SJCRH30 (cell line): ENCODE data around the gene PARP9. TPM values are rescaled to one million over a fixed set of nuclear protein-coding genes. Genes with fewer than 3 reads are reported as not detected.

Source experiments
- DNase-seq, 2 experiments: peaks; one replicate each; pipeline ENCODE4 v3.0.0-alpha.2; 2015 to 2020
- H3K27ac ChIP-seq: fragments of 250-450 bp; sonication (Bioruptor Pico); 2 replicates; pipeline ENCODE4 v1.5.1; 2020; ENCODE audit warnings: mild to moderate bottlenecking, moderate library complexity
- H3K27me3 ChIP-seq: fragments of 250-450 bp; sonication (Bioruptor Pico); 2 replicates; pipeline ENCODE4 v1.5.1; 2020; ENCODE audit warnings: mild to moderate bottlenecking, moderate library complexity
- H3K36me3 ChIP-seq: fragments of 250-450 bp; sonication (Bioruptor Pico); 2 replicates; pipeline ENCODE4 v1.5.1; 2020; ENCODE audit warnings: mild to moderate bottlenecking, moderate library complexity
- H3K4me1 ChIP-seq: fragments of 250-450 bp; sonication (Bioruptor Pico); 2 replicates; pipeline ENCODE4 v1.5.1; 2020; ENCODE audit warnings: mild to moderate bottlenecking, moderate library complexity
- H3K4me3 ChIP-seq: fragments of 250-450 bp; sonication (Bioruptor Pico); 2 replicates; pipeline ENCODE4 v1.5.1; 2020; ENCODE audit warnings: mild to moderate bottlenecking, moderate library complexity
- H3K9me3 ChIP-seq: fragments of 250-450 bp; sonication (Bioruptor Pico); replicated peaks from 2 replicates; pipeline ENCODE4 v1.5.1; 2020; ENCODE audit warnings: mild to moderate bottlenecking, moderate library complexity
- total RNA-seq: library from RNA; depleted of rRNA; stranded (reverse); fragments of >200 nt; shearing (Covaris generic); gene quantifications from 2 replicates; pipeline ENCODE4 v1.2.3, GENCODE V29; 2014; rRNA removed

The PARP9 gene
- total RNA-seq = 12.1 and 14.1 TPM in 2 replicates

DNA sequence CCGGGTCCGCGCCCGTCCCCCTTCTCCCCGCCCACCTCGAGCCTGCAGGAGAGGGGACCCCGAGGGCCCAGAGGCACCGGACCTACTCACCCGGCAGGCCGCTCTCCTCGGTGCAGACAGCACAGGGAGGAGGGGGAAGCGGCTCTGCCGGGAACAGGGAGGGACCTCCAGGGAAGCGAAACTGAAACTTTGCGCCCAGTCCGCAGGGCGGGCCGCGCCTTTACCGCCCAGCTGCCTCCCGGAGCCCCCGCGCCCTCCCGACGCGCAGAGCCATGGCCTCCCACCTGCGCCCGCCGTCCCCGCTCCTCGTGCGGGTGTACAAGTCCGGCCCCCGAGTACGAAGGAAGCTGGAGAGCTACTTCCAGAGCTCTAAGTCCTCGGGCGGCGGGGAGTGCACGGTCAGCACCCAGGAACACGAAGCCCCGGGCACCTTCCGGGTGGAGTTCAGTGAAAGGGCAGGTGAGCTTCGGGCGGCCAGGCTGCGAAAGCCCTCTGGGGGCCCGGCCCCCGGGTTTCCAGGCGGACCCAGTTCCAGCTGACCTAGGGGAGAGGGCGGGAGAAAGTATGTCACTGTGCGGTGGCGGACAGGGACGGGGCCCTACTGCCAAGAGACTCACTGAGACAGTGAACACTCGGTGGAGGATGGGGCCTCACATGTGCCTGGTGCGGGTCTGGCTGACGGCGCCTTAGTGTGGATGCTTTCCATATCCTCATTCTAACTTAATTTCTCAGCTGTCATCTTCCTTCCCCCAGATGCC, at the start of gene PARP9, which contains the start of gene DTX3L:
Gene PARP9, minus strand, starts transcription at position 146 of the 758 bp plus-strand sequence. CDS start 4,680 bp downstream, outside the sequence.
Gene DTX3L, plus strand, starts transcription at position 184 of the 758 bp plus-strand sequence. Its CDS starts 89 bp downstream, at position 273.
- Histone ChIP-seq H3K27me3 (no peaks in the 10 kb centered on the region), H3K4me1 (peaks cover 15% of the 10 kb centered on the region), H3K27ac (peak within 1 kb of the TSS; percentile 98), H3K36me3 (0 out of 2 replicates have a peak, but pooled peaks cover 4% of the 10 kb centered on the region), H3K4me3 (peak within 1 kb of the TSS; percentile 85), H3K9me3 (no peaks in the 10 kb centered on the region)
- peak; percentile 87 to 91 for DNase-seq

DNA sequence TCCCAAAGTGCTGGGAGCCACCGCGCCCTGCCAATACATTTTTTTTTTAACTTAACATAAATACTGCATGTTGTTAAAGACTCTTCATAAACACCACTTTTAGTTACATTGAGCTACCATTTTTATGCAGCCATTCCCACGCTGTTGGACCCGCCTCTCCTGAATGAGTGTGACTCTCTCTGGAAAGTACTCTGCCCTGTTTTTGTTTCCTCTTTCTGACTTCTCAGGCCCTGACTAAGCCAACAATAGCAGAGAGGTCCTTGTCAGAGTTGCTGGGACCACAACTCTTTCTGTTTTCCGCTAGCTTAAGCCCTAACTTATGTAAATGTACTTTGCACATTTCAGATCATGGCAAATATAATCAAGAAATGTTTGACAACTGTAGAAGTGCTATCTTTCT, 48.6 kb upstream of the PARP9 start:
- DNase-seq = no peak
- H3K36me3 ChIP-seq = no peaks in the 10 kb centered on the region
- no peak overlapping the region for H3K4me3 ChIP-seq
- H3K27me3 ChIP-seq = peaks cover 9% of the 10 kb centered on the region
- H3K9me3 ChIP-seq = no peaks in the 10 kb centered on the region; the same call in 1 of the 2 replicates
- H3K27ac ChIP-seq = no peak overlapping the region
- H3K4me1 ChIP-seq = no peaks in the 10 kb centered on the region; the same call in 1 of the 2 replicates

DNA sequence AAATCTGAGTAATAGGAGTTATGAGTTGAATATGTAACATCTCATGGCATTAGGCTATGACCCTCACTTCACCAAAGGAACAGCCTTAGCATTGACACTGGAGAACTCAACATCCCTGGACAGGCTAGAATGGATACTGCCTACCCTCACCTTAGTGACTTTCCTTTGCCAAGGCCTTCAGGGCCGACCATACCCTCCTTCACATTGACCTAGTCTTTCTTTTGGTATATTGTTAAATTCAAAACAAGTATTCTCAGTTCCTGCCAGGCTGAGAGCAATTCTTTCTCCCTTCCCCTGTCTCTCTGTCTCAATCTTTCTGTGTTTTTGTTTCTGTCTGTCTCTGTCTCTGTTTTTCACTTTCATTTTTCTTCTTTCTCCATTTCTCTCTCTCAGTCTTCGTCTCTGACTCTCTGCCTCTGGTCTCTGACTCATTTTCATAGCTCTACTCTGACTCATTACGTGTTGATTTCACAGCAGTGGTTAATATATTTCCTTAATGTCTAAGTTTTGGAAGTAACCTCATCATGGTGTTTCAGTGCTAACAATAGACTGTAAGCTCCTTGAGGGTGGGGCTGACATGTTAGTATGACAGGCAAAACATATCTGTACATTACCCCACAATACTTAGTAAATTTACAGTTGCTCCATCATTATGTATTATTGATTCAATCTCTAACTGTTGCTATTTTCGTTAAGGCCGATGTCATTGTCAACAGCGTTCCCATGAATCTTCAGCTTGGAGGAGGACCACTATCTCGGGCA, 45.9 kb upstream of the PARP9 start:
- H3K27me3 ChIP-seq = no peaks in the 10 kb centered on the region
- peak overlapping the region; percentile 35 for H3K27ac ChIP-seq
- peak in 1 of 2 experiments; percentile 9 for DNase-seq
- H3K4me1 ChIP-seq = no peaks in the 10 kb centered on the region; the same call in 1 of the 2 replicates
- no peaks in the 10 kb centered on the region for H3K36me3 ChIP-seq
- H3K4me3 ChIP-seq = peak overlapping the region; percentile 29; the same call in 1 of the 2 replicates
- H3K9me3 ChIP-seq = no peaks in the 10 kb centered on the region; the same call in 1 of the 2 replicates

DNA sequence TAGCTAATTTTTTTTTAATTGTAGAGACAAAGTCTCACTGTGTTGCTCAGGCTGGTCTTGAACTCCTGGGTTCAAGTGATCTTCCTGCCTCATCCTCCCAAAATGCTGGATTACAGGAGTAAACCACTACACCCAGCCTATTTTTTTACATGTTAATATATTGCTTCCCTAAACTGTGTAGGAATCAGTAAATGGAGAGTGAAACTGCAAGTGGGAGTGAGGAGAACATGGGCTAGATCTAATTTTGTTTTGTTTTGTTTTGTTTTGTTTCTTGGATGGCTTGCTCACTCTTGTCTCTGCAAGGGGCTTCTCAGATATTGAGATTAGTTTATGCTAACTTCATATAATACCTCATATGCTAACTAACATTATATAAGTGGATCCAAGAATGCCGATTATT, 44.8 kb upstream of the PARP9 start:
- H3K27ac ChIP-seq = no peak overlapping the region
- no peaks in the 10 kb centered on the region; the same call in 1 of the 2 replicates for H3K4me1 ChIP-seq
- H3K27me3 ChIP-seq = no peaks in the 10 kb centered on the region
- H3K9me3 ChIP-seq = no peaks in the 10 kb centered on the region; the same call in 1 of the 2 replicates
- no peaks in the 10 kb centered on the region for H3K36me3 ChIP-seq
- H3K4me3 ChIP-seq = no peak overlapping the region
- no peak for DNase-seq

DNA sequence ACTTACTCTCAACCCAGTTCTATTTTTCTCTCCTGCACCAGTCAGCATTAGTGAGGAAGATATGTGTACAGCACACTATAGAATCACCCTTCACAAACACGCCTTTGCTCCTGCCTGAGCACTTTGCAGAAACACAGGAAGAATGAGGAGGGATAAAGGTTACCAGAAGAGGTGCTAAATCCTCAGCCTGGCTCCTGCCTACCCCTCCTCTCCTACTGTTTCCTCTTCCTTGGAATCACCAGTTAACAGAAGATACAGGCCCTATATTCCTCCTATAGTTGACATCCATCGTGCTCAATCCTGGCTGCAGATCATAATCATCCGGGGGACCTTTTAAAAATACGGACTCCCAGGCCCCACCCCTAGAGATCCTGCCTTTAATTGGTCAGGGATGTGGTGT, 42.2 kb upstream of the PARP9 start:
- no peaks in the 10 kb centered on the region for H3K36me3 ChIP-seq
- H3K9me3 ChIP-seq = no peaks in the 10 kb centered on the region; the same call in 1 of the 2 replicates
- H3K4me3 ChIP-seq = no peak overlapping the region
- no peaks in the 10 kb centered on the region for H3K27me3 ChIP-seq
- H3K27ac ChIP-seq = no peak overlapping the region
- no peak for DNase-seq
- H3K4me1 ChIP-seq = no peaks in the 10 kb centered on the region; the same call in 1 of the 2 replicates

DNA sequence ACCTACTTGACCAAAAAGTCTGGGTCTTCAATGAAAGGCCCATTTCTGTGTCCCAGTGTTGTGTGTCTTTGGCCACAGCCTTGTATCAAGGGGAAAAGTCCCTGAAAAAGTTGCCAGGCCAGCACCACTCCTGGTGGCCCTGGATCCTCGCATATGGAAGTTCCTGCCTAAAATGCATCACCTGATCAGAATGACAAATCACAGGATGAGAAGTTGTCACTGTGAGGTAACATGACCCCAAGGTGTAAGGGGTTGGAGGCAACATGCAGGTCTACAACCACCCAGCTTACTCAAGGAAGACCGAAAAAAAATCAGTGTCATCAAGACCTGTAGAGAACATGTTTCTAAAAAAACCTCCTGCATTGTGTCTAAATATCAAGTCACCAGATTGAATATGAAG, 39.0 kb upstream of the PARP9 start:
- no peaks in the 10 kb centered on the region for H3K27me3 ChIP-seq
- no peak for DNase-seq
- H3K27ac ChIP-seq = no peak overlapping the region

DNA sequence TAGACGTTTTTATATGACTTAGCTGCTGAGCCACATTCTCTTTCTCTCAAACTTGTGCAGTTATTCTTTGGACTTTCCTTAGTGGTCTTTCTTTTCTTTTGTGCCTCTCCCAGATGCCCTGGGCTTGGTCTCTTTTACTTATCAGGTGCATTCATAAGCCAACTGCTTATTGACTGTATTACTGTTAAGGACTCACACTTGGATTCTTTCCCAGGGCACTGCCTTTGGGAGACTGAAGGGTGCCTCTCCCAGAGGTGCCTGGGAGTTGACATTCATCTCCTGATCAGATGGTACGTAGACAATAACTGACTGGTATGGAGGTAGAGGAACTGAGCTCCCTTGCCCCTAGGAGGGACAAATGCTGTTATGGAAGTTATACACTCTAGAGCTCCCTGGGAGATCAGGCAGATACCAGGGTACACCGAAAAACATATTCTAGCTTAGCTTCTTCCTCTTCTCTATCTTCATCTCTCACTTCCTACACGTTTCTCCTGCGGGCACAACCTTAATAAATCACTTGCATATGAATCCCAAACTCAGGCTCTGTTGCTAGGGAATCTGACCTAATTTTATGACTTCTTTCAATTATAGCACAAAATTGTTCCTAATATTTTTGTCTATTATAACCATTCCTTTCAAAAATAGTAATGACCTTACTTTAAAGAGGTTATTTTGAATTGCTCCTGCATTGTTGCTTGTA, 38.1 kb upstream of the PARP9 start:
- DNase-seq = no peak
- H3K4me1 ChIP-seq = no peaks in the 10 kb centered on the region
- H3K4me3 ChIP-seq = no peak overlapping the region
- H3K9me3 ChIP-seq = no peaks in the 10 kb centered on the region
- H3K27me3 ChIP-seq = no peaks in the 10 kb centered on the region
- H3K36me3 ChIP-seq = no peaks in the 10 kb centered on the region
- no peak overlapping the region for H3K27ac ChIP-seq

More for the DNA sequence above, 39.0 kb upstream of the PARP9 start:
- Histone ChIP-seq H3K4me3 (no peak overlapping the region), H3K9me3 (no peaks in the 10 kb centered on the region), H3K36me3 (no peaks in the 10 kb centered on the region), H3K4me1 (no peaks in the 10 kb centered on the region)

DNA sequence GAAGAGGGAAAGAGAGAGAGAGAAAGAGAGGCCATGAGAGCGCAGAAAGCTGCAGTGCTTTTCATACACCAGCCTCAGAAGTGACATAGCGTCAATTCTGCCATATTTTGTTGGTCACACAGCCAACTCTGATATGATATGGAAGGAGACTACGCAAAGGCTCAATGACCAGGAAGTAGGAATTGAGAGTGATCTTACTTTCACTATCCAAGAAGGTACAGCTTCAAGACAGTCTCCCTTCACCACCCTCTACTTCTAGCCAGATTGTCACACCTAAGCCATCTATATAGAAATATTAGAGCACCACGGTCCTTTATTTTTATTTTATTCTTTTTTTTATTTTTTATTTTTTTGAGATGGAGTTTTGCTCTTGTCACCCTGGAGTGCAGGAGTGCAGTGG, 34.5 kb upstream of the PARP9 start:
- Histone ChIP-seq H3K36me3 (no peaks in the 10 kb centered on the region), H3K9me3 (no peaks in the 10 kb centered on the region), H3K27ac (no peak overlapping the region), H3K4me3 (no peak overlapping the region), H3K4me1 (no peaks in the 10 kb centered on the region), H3K27me3 (no peaks in the 10 kb centered on the region)
- no peak for DNase-seq

DNA sequence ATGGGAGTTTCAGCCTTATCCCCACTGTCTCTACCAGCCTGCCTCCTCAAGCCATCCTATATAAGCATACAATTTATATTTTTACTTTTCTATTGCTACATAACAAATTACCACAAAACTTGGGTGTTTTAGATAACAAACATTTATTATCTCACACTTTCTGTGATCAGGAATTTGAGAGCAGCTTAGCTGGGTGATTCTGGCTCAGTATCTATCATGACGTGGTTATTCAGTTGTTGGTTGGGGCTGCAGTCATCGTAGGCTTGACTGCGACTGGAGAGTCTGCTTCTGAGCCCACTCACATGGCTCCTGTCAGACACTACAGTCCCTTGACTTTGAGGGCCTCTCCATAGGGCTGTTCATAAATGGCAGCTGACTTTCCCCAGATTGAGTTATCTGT, 34.1 kb upstream of the PARP9 start:
- no peak for DNase-seq
- Histone ChIP-seq H3K4me3 (no peak overlapping the region), H3K36me3 (no peaks in the 10 kb centered on the region), H3K27ac (no peak overlapping the region), H3K9me3 (no peaks in the 10 kb centered on the region), H3K27me3 (no peaks in the 10 kb centered on the region), H3K4me1 (no peaks in the 10 kb centered on the region)

DNA sequence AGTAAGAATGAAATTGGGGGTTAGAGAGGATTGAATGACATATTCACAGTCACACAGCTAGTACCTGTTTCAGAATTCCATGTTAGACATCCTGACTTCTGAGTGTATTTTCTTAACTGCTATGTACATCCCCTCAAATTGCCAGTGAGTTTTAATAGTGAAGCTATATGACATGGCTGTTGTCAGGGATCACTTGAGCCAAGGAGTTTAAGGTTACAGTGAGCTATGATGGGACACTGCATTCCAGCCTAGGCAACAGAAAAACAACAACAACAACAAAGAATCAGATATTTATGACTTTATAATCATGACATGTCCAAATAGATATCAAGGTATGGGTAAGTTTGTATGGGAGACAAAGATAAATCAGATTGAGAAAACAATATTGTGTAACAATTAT, 29.9 kb upstream of the PARP9 start:
- H3K27me3 ChIP-seq = no peaks in the 10 kb centered on the region
- H3K4me1 ChIP-seq = no peaks in the 10 kb centered on the region
- H3K4me3 ChIP-seq = no peak overlapping the region
- DNase-seq = no peak
- H3K27ac ChIP-seq = no peak overlapping the region
- no peaks in the 10 kb centered on the region for H3K9me3 ChIP-seq
- H3K36me3 ChIP-seq = no peaks in the 10 kb centered on the region

DNA sequence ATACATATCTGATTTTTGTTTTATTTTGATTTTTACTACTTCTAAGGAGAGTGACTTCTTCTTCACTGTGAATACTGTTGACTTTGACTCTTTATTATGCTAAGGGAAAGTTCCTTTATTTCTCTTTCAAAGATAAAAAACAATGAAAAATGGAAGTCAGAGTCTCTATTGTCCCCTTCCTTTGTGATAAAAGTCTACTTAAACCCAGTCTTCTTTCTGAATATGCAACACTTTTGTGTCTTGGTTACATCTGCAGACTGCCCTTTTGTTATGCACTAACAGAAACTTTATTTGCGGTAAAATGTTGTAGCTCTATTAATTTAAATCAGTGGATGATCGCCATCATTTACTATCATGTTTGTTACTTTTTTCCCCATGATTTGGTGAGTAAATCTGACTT, 26.5 kb upstream of the PARP9 start:
- Histone ChIP-seq H3K9me3 (no peaks in the 10 kb centered on the region), H3K27ac (no peak overlapping the region), H3K36me3 (no peaks in the 10 kb centered on the region), H3K4me3 (no peak overlapping the region), H3K27me3 (no peaks in the 10 kb centered on the region), H3K4me1 (no peaks in the 10 kb centered on the region)
- DNase-seq = no peak

DNA sequence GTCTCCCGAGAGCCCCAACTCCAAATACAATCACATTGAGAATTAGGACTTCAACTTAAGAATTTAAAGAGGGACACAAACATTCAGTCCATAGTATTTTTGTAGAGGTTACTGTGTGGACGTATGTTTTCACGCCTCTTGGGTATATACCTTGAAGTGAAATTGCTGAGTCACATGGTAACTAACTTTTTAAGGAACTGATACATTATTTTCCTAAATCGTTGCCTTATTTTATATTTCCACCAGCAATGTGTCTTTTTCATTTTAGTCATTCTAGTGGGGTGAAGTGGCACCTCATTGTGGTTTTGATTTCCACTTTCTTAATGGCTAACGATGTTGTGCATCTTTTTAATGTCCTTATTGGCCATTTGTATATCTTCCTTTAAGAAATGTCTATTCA, 25.2 kb upstream of the PARP9 start:
- Histone ChIP-seq H3K27me3 (no peaks in the 10 kb centered on the region), H3K36me3 (no peaks in the 10 kb centered on the region), H3K4me1 (no peaks in the 10 kb centered on the region), H3K4me3 (no peak overlapping the region), H3K27ac (no peak overlapping the region), H3K9me3 (no peaks in the 10 kb centered on the region)
- no peak for DNase-seq

DNA sequence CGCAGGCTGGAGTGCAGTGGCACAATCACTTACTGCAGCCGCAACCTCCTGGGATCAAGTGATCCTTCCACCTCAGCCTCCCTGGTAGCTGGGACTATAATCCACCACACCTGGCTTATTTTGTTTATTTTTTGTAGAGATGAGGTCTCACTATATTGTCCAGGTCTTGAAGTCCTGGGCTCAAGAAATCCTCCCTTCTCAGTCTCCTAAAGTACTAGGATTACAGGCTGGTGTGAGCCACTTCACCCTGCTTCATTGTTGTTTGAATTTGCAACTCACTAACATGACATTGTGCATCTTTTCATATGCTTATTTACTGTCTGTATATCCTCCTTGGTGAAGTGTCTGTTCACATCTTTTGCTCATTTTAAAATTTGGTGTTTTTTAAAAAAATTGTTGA, 23.5 kb upstream of the PARP9 start:
- H3K4me3 ChIP-seq = no peak overlapping the region
- H3K27me3 ChIP-seq = no peaks in the 10 kb centered on the region
- DNase-seq = no peak
- H3K9me3 ChIP-seq = no peaks in the 10 kb centered on the region
- no peaks in the 10 kb centered on the region for H3K36me3 ChIP-seq
- no peaks in the 10 kb centered on the region for H3K4me1 ChIP-seq
- H3K27ac ChIP-seq = no peak overlapping the region

DNA sequence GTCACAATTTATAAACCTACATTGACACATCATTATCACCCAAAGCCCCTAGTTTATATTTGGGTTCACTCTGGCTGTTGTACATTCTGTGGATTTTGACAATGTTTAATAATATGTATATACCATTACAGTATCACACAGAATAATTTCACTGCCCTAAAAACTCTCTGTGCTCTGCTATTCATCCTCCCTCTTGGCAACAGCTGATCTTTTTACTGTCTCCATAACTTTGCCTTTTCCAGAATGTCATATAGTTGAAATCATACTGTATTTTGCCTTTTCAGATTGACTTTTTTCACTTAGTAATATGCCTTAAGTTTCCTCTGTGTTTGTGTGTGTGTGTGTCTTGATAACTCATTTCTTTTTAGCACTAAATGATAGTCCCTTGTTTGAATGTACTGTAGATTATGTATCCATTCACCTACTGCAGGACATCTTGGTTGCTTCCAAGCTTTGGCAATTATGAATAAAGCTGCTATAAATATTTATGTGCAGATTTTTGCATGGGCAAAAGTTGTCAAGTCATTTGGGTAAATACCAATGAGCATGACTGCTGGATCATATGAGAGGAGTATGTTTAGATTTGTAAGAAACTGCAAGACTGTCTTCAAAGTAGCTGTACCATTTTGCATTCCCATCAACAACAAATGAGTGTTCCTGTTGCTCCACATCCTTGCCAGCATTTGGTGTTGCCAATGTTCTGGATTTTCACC, 22.8 kb upstream of the PARP9 start:
- DNase-seq = no peak
- no peaks in the 10 kb centered on the region for H3K9me3 ChIP-seq
- H3K27ac ChIP-seq = no peak overlapping the region
- H3K36me3 ChIP-seq = no peaks in the 10 kb centered on the region
- H3K4me3 ChIP-seq = no peak overlapping the region
- H3K27me3 ChIP-seq = no peaks in the 10 kb centered on the region
- H3K4me1 ChIP-seq = no peaks in the 10 kb centered on the region
